Vagina (tissue), 2 donors: ENCODE results near the gene HFM1.

Source experiments
- CTCF ChIP-seq, 3 experiments: fragments of 450-650 bp in 2 of 3; fragments of 200-600 bp in 1 of 3; sonication (generic) in 1 of 3; IDR thresholded peaks; one replicate each; pipeline ENCODE4 v1.5.1; 2017 to 2019; ENCODE audit warnings: antibody characterized with exemption in 3 of 3, mild to moderate bottlenecking in 2 of 3, moderate library complexity in 2 of 3
- POLR2A ChIP-seq, 2 donors: fragments of 450-650 bp; IDR thresholded peaks; one replicate each; pipeline ENCODE4 v1.6.1; 2017; ENCODE audit warnings: antibody characterized with exemption in 2 of 2, mild to moderate bottlenecking in 2 of 2, moderate library complexity in 2 of 2
- POLR2AphosphoS5 ChIP-seq, 2 donors: sonication (generic); formaldehyde crosslinking; IDR thresholded peaks; one replicate each; pipeline ENCODE4 v1.9.0; 2017; ENCODE audit warnings: antibody characterized with exemption in 2 of 2, mild to moderate bottlenecking in 2 of 2, low read depth in 1 of 2; ENCODE audit not compliant: insufficient read depth in 1 of 2

- TF ChIP-seq POLR2AphosphoS5 (IDR thresholded peaks at IDR 0.05; ENCODE audit: insufficient read depth in 1 of 2, low read depth in 1 of 2) (no peak), CTCF (IDR thresholded peaks at IDR 0.05) (no peak), POLR2A (IDR thresholded peaks at IDR 0.05) (no peak)
These were observed 7.7 kb upstream of the HFM1 start for GRCh38 chr1:91412371-91412770.
